ENCODE measurements around the gene CREBZF.
"Not testable (repeated sequence)": the region's sequence is repeated elsewhere in the genome, so short reads cannot be mapped to it uniquely, and the experiment has no call there.

Gene CREBZF

GRCh38 chr11:85626496-85626895, 38.4 kb downstream of the CREBZF start:
- DNase-seq (ENCODE audit: low read depth) = no peak

- DNase-seq (ENCODE audit: low read depth) = no peak
These were observed 44.7 kb downstream of the CREBZF start for GRCh38 chr11:85620256-85620655.

- DNase-seq (ENCODE audit: low read depth) = no peak
These were observed 45.4 kb downstream of the CREBZF start for GRCh38 chr11:85619499-85619898.

GRCh38 chr11:85611643-85612042, 53.3 kb downstream of the CREBZF start:
- not testable (repeated sequence) for DNase-seq (ENCODE audit: low read depth)

Data from HS-27A (cell line).